GM19238 (cell line): ENCODE data around the gene HS1BP3.

ENCODE experiments used
- DNase-seq: peaks from one replicate; pipeline ENCODE4 v3.0.0; 2011; ENCODE audit warnings: low spot score; ENCODE audit not compliant: insufficient read length

The HS1BP3 gene

DNA sequence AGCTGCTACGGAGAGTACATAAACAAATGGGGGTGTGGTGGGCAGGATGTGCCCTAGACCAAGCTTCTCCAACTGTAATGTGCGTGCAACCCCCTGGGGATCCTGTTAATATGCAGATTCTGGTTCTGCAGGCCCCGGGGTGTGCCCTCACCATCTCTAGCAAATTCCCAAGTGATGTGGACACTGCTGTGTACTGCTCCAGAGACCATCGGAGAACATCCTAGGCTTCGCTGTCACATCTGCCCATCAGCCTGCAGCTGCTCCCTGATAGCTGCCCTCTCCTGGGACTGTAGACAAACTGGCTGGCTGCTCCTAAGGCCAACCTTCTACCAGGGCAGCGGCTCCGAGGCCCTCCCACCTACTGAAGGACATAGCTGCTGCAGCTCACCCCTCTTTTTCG lies 3.2 kb downstream of the HS1BP3 start:
- DNase-seq, result no peak

DNA sequence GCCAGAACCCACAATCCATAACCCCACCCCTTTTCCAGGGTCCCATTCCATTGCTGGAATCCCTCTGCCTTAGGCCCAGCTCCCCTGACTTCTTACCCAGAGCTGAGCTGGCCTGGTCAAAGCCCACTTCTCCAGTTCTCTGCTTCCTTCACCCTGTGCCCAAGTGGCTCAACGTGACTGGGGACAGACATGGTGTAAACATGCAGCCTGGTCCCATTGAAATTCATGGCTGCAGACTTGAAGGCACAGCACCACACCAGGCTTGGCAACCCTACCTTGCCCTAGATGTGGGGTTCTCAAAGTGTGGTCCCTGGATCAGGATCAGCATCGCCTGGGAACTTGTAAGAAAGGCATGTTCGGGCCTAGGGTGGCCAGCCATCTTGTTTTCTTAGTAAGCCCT lies 3.7 kb downstream of the HS1BP3 start:
- no peak for DNase-seq

DNA sequence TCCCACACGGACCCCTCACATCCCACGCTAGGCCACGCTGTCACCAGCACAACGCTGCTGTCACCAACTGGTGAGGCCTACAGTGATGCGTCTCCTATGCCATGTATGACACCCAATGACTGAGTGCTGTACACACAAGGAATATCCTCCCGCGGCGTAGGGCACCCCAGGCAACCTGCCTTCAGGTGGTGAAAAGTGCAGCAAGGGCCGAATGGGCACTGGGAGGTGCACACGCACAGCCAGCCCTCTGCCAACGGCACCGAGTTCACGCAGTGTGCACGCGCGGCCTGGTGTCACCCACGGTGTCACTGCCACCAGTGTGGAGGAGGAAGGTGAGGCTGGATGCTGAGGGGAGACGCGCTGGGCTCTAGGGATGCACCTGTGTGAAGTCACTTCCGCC lies 4.5 kb downstream of the HS1BP3 start:
- no peak for DNase-seq

DNA sequence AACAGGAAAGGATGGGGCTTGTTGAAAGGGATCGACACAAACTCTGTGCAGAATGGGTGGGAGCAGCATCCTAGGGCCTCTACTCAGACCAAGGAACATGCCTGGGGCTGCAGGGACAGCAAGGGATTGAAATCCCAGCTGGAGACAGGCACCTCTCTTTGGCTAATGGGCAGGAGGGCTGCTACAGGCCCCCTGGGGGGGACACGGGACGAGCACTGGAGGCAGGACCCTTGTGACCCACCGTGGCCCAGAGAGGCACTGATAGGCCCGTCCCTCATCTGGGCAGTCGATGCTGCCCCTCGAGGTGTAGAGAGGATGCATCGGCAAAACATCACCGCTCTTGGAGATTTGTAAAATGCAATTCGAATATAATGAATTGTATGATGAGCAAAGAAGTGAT lies 5.1 kb downstream of the HS1BP3 start:
- no peak for DNase-seq

DNA sequence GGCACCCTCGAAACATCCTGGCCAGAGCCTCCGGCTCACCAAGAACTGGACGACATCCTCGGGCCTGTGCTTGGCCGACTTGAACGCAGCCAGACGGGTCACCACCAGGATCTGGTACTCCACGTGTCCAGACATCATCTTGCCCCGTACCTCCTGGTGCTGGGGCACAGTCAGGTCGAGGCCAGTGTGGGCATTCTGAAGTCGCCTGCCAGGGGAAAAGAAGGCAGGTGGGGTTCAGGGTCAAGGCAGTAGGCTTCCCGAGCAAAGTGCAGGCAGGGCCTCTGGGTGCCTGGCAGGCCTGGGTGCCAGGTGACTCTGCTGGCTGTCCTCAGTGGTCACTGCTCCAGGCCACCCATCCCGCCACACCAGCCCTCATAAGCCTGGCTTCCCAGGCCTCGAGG lies 5.6 kb downstream of the HS1BP3 start:
- DNase-seq, result no peak

DNA sequence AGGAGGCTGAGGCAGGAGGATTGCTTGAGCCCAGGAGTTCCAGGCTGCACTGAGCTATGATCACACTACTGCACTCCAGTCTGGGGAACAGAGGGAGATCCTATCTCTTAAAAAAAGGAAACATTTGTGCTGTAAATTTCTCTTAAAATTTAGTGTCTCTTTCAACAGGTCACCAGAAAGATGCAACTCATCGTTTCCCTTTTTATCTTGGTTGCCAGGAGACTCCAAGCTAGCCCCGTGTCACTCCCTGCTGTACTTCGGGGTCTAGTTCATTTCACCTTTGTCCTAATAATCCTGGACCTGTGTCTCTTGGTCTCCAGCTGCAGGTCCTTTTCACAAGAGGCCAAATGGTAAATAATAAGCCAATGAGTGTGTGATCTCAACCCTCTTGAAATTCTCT lies 7.1 kb downstream of the HS1BP3 start:
- no peak for DNase-seq

DNA sequence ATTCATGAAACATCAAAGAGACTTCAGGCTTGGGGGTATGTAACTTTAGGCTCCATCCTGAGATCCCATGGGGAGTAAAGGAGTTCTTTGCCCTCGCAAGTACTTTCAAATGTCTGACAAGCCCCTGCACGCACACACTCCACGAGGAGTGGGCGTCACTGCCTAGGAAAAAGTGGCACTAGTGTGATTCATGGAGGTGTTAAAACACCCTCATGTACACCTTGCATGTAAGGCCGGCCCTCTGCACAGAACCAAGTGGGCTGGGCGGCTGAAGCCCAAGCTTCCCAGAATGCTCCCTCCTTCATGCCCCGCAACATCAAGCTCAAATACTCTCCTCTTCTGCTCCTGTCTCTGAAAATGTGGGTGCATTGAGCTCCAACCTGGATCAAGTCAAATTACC lies 7.8 kb downstream of the HS1BP3 start:
- DNase-seq, result no peak

DNA sequence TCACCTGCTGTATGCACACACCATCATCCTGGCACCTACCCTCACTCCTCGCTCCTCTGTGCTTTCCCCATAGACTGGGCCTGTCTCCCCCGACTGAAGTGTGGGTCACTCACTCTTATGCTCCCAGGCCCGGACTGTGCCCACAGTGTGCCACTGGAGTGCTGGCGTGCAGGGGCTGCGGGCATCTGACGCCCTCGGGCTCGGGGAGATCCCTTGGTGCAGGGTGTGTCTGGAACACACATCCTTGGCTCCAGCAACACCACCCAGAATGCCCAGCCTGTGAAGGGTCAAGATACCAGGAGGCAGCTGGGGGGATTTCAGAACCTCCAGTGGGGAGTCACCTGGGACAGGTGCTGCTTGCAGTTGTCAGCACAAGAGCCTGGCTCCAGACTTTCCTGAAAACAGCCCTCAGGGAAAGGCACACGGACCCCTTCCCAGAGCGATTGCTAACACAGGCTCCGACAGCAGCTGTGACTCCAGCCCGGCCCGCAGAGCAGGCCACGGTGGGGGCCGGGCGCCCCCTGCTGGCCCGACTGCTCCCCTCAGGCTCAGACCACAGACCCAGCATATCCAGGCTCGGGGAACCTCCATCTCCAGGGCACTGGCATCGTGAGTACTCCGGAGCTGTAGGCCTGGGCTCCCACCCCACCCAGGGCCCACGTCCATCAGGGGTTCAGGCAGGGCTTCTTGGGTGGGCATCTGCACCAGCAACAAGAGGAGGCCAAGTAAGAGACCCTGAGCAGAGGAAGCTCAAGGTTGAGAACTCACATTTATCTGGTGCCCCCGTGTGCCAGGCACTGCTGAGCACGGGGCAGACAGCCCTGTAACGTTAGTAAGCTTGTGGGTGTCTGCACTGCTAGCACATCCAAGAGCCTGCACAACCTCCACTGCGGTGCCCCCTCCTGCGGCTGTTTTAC lies 8.6 kb downstream of the HS1BP3 start:
- peak; percentile 88 for DNase-seq

DNA sequence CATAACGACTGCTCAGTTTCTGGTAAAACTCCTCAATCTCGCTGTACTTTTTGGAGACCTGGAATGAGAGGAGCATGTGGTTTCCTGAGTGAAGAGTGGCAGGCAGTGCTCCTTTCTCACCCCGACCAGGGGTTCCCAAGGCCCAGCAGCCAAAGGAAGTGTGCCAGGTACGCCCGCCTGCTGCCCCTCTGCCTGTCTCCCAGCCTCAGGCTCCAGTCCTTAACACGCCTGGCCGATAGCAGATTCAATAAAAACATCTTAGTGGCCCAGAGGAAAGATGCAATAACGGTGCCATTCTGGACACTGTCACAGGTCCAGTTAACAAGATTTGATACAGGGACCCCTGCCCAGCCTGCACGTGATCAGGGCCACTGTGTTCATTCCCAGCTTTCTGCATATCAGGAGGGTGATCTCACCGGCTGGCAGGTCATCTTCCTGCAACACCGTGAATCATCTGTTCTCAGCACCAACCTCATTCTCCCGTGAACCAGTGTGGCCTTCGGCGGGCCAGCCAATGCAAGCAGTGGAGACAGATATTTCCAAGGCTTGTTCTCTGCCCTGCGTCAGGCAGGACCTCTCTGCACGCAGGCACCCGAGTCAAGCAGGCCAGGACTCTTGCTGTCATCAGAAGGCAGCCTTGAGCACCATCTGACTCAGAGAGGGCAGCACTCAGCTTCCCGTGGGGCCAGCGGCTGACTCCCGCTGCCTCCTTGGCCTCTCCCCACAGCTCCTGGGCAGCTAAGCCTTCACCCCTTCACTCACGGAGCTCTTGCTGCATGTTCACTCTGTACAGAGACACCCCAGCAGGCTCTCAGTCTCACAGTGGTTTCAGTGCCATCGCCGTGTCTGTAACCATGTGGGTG lies 9.5 kb downstream of the HS1BP3 start:
- DNase-seq, result no peak

DNA sequence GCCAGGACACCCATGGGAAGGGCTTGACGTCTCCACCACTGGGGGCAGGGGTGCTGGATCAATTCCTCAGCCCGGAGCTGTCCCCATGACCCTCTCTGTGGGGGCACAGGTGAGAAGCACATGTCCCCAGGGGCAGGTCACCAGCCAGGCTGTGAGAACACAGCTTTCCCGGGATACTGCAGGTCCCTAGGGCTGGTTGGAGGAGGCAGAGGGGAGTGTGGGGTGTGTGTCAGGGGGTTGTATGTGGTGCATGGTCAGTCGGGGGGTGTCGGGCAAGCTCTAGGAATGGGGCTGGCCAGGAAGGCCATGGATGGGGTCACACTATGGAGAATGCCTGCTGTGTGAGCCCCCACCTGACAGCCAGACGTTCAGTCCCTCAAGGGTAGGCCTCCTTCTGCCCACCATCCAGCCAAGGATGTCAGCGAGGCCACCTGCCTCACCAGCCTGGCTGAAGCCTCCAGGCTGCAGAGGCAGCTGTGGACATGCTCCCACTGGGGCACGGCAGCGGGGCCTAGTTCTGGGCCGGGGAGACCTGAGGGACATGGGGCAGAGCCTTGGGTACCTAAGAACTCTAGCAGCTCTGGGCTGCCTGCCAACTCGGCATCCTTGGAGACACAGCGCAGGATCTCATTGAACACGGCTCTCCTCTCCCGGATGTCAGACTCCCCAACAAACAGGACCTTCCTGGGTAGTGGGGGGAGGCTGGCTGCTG lies 10.3 kb downstream of the HS1BP3 start:
- no peak for DNase-seq

DNA sequence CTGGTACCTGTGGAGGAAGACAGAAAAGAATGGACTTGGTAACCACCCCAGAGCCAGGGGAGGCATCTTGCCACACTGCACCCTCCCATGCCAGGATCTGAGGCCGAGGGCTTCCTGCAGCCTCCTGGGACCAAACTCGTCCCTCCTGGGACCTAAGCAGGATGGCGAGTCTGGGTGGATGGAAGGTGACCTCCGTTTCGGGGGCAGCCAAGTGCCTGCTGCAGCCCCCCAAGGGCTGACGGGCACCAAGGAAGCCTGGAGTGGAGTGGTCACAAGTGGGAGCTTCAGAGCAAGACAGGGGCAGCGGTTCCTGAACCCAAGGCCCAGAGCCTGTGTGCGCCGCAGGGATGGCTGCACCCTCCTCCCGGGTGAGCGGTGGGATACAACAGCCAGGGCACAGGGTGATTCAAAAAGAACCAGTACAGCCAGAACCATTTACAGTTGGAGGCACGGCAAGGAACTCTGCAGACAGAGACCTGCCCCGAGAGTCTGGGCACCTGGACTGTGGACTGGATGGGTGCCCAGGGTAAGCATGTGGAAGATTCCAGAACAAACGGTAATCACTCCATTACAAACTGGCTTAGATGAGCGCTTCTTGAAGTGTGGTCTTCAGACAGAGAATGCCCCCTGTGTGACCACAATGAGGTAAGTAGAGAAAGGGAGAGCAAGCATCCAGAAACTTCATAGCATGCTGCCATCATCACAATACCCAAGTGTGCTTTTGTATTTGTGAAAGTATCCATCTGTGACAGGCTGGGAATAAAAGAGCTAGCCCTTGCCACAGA lies 12.1 kb downstream of the HS1BP3 start:
- DNase-seq, result no peak

DNA sequence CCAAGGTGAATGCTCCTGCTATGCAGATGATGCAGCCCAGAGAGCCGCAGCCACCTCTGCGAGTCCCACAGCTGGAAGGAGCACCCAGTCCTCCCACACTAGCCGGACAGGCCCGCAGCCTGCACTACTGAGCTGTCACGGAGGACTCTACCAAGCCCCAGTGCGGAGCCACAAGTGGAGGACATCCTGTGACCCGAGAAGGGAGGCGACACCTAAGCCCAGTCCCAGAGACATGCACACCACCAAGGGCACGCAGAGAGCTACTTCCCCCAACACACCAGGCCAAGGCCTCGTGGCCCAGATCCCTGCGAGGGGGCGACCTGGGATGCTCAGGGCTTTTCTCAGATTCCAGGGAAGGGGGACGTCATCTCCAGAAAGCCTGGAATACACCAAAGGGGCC lies 12.9 kb downstream of the HS1BP3 start:
- no peak for DNase-seq

DNA sequence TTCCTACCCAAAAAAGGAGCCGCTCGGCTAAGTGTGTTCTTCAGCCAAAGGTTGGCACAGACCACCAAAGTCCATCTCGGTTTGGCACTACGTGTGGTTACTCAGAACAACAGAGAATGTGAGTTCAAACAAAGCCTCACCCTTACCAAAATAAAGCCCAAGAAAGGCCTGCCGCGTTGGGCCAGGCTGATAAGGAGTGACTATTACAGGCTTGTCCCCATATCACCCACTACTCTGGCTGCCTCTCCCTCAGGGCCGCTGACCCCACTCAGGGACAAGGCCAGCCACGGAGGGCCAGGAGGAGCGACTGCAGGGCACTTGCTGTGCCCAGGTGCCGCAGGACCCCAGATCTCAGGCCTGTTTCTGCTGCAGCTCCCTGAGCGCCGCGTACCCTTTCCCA lies 13.8 kb downstream of the HS1BP3 start:
- DNase-seq, result no peak

DNA sequence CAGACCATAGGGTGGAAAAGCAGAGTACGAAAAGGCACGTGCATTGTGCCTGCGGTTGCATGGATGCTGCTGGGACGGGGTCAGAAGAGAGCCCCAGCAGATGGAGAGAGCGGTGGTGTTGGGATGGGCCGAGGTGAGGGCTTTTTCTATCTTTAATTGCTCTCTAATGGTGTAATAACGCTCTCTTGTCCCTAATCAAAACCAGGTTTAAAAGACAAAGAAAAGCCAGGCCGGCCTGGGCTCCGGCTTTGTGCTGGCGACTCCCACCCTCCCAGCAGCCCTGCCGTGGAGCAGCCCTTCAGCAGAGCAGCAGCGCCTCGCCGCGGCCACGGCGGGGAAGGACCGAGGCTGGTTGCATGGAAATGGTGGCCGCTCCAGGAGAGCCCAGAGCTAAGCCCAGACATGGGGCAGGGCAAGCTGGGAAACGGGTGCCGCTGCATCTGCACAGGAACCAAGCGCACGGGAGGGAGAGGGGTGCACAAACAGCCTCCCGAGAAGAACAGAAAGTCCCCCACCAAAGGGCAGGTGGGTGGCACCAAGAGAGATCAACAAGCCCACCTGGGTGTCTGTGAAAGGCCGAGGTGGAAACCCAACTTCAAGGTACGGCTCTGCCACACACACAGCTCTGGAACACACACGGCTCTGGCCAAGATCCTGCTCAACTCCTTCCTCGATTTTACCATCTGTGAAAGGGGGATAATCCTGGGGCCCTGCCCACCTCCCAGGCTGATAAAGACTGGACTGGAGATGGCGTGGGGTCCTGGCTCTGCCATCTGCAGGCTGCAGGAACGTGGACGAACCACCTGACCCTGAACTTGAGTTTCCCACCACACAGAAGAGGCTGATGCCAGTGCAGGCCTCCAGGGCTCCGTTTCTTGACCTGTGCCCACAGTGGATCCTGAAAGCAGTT lies 15.0 kb downstream of the HS1BP3 start:
- DNase-seq, result peak; percentile 85

DNA sequence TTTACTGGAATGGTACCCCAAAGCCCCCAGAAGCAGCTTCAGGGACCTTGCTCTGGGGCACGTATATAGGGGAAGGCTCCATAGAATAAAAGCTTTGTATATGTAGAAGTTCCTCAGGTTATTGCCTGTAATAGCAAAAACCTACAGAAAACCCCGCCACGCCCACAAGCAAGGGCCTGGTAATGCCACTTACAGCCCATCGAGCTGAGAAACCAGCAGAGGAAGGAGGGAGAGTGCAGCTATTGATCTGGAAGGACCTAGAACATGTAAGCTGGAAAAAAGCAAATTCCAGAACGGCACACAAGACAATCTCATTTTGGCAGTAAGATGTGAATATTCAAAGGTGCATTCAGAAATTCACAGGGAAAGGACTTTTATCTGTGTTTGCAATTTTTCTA lies 15.8 kb downstream of the HS1BP3 start:
- DNase-seq, result no peak

DNA sequence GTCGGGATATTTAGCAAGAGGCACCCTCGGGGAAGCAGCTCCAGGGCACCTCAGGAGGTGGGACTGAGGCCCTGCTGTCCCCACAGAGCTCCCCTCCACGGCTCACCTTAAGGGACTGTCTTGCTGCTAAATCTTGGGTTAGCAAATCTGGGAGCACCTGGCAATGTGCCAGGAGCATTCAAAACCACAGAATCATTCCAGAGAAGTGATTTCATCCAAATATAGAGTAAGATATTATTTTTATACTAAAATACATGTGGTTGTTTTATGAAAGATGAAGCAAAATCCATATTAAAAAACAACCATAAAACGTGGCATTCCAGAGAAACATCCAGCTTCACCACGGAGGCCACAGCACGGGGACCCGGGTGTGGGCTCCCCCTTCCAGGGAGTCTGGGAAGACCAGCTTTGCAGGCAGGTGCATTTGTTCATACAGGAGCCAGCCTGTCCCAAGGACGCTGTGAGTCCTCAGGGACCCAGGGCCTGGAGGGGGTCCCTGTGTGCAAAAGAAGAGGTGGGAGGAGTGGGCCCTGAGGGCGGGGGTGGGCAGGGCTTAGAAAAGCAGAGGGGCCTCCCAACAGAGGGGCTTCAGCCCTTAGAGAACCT lies 16.3 kb downstream of the HS1BP3 start:
- DNase-seq, result no peak

DNA sequence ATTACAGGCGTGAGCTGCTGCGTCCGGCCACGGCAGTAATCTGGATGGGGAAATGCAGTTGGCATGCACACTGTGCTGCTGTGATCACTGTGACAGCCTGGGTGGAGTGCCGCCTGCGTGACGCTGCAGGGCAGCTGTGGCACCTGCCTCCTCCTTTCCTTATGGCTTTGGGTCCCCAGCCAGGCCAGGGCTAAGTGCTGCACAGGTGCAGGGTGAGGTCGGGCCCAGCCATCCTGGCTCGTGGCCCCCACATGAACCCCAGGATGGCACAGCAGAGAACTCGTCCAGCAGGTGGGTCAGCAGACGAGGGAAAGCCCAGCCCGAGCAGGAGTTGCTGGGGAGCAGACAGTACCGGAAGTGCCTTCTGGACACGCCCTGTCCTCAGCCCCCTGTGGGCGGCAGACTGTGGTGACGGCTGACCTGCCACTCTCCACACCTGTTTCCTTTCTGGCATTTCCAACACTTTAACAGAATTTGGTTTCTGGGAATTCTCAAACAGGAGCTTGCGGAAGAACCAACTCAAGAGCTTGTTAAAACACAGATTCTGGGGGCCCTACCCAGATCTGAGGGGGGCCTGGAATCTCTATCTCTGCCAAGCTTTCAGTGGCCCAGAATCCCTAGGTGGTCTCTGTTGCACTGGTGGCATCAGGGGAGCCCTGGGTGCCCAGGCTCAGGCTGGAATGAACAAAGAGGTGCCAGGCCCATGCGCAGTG lies 16.9 kb downstream of the HS1BP3 start:
- no peak for DNase-seq

DNA sequence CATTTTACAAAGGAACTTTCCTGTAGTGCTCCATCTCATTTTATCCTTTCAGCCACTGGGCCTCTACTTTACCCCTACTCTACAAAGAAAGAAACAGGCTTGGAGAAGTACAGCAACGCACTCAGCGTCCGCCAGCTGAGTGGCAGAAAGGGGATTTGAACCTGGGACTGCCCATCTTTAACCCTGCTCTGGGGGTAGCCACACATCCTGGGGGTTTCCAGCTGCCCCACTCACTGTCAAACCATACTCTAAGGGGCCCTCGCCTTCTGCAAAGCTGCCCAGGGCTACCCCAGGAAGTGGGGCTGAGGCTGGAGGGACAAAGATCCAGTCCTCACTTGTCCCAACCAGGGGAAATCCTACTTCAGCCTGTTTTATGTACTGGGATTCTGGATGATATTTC lies 17.9 kb downstream of the HS1BP3 start:
- no peak for DNase-seq

DNA sequence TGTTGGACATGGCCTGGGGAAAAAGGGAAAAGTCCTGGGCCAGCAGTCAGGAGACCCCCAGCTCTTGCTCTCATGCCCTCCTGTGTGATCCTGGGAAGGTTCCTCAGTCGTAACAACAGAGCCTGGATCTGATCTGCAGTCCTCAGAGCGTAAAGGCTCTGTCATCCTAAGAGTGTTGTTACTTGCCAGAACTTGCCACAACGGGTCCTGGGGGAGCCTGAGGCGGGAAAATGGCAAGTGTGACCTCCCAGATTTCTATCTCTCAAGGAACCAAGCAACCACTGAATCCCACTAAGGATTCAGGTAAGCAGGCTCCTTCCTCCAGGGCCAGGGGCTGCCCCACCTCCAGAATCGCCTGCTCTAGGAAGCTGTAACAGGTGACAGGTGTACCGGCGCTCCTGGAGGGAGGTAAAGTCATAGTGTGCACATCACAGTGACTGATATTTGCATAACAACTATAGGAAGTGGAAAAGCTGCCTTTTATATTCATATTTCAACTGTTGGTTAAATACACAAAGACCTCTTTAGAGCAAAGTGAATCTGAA lies 18.4 kb downstream of the HS1BP3 start:
- no peak for DNase-seq
